Renal pelvis (tissue), 4 donors: Measurements from ENCODE around the gene SPDYE6. TPM values are rescaled to one million over a fixed set of nuclear protein-coding genes. Genes with fewer than 3 reads are reported as not detected.
"Not testable (repeated sequence)": the region's sequence is repeated elsewhere in the genome, so short reads cannot be mapped to it uniquely, and the experiment has no call there.

ENCODE experiments used
- DNase-seq: peaks from one replicate; pipeline ENCODE4 v3.0.0-alpha.2; 2013
- polyA plus RNA-seq, 3 donors: library from polyadenylated mRNA; unstranded; fragments of 120-200 nt; gene quantifications; one replicate each; pipeline ENCODE4 v1.2.1, GENCODE V29; 2013; ENCODE audit not compliant: insufficient read length in 3 of 3

Gene SPDYE6
- polyA plus RNA-seq, 3 donors, result 1.7 to 13.9 (median 2.4) TPM

DNA sequence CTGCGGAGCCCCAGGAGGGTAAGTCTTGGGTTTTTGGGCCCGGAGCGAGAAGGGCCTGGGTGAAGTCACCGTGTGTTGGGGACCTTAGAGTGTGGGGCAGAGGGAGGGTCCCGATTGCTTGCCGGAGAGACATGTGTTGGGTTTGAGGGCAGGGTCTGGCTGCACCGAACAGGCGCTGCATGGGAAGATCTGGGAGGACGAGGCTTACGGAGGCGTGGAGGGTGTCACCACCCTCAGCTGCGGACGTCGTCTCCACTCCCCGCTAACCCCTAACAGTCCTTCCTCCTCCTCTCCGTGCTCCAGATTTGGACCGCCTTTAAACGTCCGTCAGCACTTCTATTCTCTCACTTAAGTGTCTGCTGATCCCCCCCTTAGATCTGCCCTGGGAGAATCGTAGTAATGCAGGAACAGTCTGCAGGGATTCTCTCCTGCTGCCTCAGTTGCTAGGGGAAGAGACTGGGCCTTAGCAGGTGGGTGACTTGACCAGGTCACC, 8.2 kb upstream of the SPDYE6 start:
- DNase-seq, result not testable (repeated sequence)

DNA sequence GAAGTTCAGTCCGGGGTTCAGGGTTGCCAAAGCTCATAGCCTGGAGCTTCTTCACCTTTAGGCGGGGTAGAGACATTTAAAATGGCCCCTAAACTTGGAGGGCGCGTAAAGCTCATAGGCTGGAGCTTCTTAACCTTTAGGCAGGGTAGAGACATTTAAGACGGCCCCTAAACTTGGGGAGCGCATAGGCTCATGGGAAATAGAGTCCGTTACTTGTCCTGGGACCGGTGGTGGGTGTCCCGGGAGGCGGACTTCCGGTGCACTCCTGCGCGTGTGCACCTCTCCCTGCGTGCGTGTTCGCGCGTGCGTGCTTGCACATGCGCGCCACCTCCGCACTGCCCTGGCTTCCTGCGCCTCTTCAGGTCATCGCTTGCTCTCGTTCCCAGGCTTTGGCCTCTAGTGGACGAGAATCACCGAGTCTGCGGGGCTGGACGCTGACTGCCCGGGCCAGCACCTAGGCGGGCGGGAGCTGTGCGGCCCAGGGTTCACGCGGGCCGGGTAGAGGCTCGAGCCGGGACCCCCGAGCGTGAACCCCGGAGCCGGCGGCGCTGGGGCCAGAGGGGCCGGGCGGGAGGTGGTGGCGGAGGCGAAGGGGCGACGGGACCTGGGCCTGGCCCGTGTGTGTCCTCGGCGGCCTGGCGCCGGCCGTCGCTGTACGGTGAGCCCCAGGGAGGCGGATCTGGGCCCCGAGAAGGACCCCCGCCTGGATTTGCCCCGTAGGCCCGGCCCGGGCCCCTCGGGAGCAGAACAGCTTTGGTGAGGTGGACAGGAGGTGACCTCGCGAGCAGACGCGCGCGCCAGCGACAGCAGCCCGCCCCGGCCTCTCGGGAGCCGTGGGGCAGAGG, 7.5 kb upstream of the SPDYE6 start:
- peak; percentile 97 for DNase-seq

DNA sequence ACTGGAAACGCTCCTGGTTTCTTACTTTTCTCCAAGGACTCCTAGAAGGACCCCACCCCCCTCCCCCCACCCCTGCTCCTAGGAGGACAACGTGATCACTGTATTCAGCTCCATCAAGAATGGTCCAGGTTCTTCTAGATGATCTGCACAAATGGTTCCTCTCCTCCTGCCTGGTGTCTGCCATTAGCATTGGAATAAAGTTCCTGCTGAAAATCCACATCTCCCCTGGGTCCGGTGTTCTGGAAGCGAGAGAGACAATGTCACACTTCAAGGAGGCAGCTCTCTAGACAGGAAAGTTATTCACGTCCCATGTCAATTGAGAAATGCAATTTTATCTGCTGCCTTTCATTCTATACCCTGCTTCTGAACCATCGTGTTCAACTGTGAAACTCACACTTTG, 9.3 kb downstream of the SPDYE6 start:
- not testable (repeated sequence) for DNase-seq

DNA sequence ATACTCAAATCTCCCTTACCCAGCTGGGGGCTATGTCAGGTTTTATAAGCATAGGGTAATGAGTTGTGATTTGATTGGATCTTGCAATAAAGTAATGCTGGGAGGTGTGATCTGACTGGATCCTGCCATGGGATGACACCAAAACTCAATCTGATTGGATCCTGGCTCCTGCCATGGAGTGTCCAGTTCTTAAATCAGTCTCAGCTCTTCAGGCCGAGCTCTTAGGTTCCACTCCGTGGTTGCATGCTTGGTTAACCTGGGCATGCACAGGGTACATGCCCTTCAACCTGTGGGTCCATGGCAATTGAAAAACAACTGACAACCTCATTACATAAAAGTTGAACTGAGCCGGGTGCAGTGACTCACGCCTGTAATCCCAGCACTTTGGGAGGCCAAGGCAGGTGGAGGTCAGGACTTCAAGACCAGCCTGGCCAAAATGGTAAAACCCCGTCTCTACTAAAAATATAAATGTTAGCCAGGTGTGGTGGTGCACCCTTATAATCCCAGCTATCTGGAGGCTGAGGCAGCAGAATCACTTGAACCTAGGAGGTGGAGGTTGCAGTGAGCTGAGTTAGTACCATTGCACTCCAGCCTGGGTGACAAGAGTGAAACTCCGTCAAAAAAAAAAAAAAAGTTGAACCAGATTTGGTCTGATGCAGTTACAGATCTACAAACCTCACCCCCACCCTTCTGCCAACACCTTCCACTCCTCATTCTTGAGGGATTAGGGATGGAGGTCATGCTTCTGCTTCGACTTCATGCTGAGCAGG, 15.5 kb downstream of the SPDYE6 start:
- DNase-seq, result not testable (repeated sequence)

DNA sequence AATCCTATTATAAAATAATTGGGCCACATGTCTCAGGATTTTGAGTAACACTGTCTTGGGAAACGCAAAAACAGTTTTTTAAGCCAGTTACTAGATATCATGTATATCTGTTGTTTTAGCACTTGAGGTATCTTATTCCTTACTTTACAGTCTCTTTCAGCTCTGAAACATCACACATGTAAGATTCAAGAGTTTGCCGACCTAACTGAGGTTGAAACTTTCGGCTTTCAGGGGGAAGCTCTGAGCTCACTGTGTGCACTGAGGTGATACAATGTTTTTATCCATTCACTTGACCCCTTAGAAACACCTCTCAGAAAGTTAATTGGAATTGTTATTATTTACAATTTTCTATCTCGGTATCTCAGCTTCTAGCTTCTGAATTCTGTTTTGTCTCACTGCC, 18.8 kb downstream of the SPDYE6 start:
- DNase-seq, result not testable (repeated sequence)

DNA sequence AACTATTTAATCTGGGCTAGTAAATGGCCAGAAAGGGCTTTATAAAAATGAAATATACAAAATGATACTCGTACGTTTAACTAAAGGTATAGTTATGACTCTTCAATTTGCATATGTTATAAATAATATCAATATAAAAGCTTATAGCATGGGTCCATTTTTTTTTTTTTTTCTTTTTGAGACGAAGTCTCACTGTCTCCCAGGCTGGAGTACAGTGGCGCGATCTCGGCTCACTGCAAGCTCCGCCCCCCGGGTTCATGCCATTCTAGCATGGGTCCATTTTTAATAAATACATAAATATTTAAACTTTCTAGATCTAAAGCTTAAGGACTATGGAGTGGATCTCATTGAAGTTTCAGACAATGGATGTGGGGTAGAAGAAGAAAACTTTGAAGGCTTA, 19.2 kb downstream of the SPDYE6 start:
- DNase-seq, result not testable (repeated sequence)

DNA sequence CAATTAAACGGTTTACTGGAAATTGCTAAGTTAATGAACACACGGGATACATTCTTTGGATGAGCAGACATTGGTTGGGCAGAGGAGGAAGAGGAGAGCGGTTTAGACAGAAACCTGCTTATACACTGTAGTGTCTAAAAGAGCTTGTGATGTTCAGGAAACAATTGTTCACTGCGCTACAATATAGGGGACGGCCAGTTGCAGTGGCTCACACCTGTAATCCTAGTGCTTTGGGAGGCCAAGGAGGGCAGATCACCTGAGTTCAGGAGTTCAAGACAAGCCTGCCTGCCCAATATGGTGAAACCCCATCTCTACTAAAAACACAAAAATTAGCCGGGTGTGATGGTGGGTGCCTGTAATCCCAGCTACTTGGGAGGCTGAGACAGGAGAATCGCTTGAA, 20.7 kb downstream of the SPDYE6 start:
- DNase-seq, result not testable (repeated sequence)

DNA sequence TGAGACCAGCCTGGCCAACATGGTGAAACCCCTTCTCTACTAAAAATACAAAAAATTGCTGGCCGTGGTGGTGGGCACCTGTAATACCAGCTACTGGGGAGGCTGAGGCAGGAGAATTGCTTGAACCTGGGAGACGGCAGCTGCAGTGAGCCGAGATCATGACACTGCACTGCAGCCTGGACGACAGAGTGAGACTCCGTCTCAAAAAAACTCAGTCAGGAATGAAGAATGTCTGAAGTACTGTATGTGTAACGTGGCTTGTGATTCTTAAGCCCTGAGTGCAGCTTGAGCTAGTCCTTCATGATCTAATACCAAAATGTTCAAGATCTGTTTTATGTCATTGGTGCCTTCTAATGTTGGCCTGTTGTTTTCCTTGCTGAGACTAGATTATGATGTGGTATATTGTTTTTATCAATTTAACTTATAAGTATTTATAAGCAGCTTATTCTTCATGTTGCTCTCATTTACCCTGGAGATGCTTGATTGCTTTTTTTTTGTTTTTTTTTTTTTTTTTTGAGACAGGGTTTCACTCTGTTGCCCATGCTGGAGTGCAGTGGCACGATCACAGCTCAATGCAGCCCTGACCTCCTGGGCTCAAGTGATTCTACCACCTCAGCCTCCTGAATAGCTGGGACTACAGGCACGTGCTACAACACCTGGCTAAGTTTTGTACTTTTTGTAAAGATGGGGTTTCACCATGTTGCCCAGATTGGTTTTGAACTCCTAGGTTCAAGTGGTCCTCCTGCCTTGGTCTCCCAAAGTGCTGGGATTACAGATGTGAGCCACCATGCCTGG, 25.4 kb downstream of the SPDYE6 start:
- DNase-seq, result not testable (repeated sequence)

DNA sequence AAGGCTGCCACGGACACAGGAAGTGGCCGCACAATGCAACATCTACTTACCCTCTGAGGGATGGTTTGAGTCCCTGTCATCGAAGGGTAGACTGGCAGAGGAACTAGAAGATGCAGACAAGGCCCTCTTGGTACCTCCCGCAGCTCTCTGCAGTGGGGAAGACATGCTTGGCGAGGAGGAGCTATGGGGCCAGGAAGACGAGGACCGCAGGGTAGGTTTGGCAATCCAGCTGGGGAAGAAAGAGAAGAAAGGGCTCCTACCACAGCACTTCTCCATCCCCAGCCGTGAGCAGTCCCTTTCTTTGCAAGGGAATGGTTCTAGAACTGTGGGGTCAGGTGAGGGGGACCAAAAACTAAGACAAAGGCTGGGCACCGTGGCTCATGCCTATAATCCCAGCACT, 26.9 kb downstream of the SPDYE6 start:
- not testable (repeated sequence) for DNase-seq

DNA sequence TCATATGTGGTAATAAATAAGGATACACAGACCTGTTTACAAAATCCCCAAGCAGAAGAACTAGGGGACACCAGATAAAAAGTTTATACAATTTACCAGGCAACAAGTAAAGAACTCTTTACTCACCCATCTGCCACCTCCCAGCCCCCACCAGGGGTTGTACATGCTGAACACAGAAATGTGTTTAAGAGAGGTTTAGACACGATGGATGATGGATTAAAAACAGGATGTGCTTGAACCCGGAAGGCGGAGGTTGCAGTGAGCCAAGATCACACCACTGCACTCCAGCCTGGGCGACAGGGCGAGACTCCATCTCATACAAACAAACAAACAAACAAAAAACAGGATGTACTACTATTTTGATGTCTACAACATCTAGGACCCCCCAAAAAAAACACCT, 27.4 kb downstream of the SPDYE6 start:
- not testable (repeated sequence) for DNase-seq

DNA sequence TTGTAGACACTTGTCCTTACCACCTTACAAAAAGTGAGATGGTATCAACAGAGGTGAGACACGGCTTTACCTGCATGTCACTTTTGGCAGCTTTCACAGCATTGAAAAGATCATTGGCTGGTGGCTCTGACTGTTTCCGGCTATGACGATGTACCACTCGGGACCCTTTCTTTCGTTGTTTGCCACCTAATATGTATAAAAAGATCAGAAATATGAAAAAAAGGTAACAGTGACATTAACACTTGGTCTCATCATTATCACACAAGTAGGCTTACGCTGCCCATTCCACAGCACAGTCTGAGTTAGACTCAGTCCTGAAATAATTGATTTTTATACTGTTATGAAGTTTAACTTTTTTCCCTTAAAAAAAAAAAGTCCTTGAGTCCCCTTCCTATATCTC, 29.1 kb downstream of the SPDYE6 start:
- not testable (repeated sequence) for DNase-seq

DNA sequence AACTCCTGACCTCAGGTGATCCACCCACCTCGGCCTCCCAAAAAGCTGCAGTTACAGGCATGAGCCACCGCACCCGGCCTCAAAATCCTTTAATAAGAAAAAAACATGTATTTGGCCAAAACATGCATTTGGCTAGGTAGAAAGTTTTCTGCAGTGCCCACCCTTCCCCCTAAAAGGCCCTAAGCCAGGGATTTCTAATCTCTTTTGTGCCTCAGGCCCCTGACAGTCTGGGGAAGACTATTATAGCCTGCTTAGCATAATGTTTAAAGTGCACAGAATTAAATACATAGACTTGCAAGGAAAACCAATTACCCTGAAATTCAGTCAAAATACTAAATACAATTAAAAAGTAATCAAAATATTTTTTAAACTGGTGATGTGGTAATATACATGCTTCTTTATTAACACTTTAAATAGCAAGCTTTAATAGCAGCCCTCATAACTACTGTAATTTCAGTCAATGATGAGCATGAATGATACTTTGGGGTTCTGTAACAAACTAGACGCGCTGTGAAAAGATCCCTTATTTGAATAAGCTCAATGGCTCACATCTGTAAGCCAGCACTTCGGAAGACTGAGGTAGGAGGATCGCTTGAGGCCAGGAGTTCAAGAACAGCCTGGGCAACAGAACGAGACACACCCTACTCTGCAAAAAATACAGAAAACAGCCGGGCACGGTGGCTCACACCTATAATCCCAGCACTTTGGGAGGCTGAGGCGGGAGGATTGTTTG, 29.9 kb downstream of the SPDYE6 start:
- DNase-seq, result no peak

DNA sequence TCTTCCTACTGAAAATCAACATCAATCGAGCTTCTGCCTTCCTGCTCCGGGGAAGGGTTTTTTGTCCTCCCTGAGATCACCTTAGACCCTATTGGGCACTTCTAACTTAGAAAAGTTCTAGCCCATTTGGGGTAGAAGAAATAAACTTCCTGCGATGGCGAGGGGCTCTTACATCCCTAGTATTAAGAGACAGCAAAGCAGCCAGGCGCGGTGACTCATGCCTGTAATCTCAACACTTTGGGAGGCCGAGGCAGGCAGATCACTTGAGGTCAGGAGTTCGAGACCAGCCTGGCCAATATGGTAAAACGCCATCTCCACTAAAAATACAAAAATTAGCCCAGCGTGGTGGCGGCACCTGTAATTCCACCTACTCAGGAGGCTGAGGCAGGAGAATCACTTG, 31.1 kb downstream of the SPDYE6 start:
- not testable (repeated sequence) for DNase-seq

DNA sequence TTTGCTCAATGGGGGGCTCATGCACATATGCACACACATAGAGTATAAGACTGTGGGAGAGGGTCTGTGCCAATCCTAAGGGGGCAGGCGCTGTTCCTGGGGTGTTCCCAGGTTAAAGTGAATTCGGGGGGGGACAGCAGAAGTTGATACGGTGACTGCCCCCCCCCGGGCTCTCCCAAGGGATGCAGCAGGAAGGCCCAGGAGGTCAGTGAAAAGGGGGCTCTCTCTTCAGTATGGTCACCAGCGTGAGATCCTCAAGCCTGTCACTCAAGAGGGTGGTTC, 32.4 kb downstream of the SPDYE6 start:
- no peak for DNase-seq

DNA sequence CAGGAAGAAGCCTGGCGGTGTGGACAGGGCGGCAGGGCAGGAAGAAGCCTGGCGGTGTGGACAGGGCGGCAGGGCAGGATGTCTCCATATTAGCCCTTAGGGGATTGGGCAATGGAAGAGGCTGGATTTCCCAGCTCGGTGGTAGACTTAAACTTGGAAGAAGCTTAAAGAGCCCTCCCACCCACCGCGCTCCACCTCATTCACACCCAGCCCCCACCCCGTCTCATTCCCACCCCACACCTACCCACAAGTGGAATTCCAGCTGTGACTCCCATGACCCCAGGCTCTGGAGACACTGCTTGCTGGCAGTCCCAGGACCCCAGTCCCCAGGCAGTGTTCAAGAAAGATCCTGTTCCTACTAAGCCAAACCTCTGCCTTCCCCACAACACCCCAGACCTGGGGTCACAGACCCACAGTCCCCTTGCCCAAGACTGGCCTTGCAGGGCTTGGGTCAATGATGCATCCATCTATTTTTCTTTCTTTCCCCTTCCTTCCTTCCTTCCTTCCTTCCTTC, 34.0 kb downstream of the SPDYE6 start:
- DNase-seq, result no peak

DNA sequence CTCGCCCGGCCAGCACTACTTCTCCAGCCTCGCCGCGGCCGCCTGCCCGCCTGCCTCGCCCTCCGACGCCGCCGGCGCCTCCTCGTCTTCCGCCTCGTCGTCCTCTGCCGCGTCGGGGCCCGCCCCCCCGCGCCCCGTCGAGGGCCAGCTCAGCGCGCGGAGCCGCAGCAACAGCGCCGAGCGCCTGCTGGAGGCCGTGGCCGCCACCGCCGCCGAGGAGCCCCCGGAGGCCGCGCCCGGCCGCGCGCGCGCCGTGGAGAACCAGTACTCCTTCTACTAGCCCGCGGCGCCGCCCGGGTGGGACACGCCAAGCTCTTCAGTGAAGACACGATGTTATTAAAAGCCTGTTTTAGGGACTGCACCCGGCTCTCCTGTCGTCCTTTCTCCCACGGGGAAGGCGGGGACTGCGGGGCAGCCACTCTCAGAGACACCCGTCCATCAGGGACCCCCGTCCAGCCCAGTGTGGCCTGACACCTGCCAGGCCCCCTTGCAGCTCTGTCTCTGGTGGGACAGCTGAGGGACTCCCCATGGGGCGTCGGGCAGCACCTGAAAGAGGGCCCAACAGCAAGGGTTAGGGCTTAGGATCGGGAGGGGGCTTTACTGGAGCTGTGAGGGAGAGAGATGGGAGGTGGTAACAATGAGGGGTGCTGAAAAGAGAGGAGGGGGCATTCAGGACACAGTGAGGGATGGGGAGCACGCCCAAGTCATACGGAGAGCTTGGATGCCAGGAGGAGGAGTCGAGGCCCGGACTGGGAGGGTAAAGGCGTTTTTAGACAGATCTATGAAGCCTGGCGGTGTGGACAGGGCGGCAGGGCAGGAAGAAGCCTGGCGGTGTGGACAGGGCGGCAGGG, 34.7 kb downstream of the SPDYE6 start:
- DNase-seq, result no peak

DNA sequence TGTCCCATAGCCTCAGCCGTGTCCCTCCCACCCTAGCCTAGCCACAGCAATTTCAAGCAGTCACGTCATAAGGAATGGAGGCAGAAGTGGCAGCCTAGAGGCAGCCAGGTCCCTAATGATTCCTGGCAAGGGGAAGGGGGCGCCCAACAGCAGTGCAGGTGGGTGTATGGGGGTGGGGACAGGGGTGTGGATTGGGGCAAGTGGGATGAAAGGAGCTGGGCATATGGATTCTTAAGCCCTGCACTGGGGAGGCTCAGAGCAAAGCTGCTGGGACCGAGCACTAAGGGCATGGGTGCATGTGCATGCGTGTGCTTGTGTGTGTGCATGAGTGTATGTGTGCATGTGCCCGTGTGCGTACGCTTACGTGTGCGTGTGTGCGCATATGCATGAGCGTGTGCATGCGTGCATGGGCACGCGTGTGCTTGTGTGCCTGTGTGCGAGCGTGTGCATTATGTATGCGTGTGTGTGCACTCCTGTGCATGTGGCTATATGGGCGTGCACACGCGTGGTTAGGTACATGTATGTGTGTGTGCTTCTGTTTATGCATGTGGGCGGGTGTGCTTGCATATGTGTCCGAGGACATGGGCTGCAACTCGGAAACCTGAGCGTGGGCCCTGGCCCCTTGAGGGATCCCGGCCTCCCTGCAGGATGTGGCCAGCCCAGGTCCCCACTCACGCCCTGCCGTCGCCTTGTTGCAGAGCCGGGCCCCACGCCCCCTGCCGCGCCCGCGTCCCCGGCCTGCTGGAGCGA, 35.5 kb downstream of the SPDYE6 start:
- DNase-seq, result no peak

DNA sequence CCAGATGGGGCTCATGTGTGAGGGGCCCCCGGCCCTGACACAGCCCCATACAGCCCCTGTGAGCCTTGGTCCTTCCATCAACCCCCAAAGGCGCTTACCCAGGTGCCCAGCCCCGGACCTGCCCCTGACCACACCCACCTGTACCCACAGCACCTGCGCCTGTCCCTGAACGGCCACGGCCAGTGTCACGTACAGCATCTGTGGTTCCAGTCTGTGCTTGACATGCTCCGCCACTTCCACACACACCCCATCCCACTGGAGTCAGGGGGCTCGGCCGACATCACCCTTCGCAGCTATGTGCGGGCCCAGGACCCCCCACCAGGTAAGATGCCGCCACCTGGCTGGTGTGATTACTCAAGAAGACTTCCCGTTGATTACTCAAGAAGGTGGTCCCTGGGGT, 36.1 kb downstream of the SPDYE6 start:
- DNase-seq, result no peak

DNA sequence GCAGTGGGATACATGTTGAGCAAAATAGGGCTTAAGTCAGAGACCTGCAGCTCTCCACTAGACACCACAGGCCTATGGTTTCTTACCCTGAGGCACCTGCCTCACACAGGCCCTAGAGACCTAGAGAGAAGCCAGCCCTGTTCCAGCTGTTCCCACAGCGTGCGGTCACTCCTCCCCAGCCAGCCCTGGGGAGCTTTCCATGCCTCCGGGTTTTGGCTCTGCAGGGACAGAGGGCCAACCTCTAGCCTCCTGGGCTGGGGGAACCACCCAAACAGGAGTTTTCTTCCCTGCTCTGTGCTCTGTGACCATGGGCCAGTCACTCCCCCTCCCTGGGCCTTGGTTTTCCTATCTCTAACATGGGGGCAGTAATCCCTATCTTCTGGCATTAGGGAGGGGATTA, 36.6 kb downstream of the SPDYE6 start:
- no peak for DNase-seq
